Esophagus squamous epithelium (tissue), 4 donors: Measurements from ENCODE around the gene IL34.

Source experiments
- CTCF ChIP-seq, 6 experiments: fragments of 450-650 bp in 4 of 6; fragments of 200-600 bp in 2 of 6; sonication (generic) in 2 of 6; IDR thresholded peaks; one replicate each; pipeline ENCODE4 v1.5.1; 2016 to 2019; ENCODE audit warnings: antibody characterized with exemption in 6 of 6, mild to moderate bottlenecking in 4 of 6, moderate library complexity in 4 of 6
- POLR2A ChIP-seq, 4 donors: fragments of 450-650 bp; IDR thresholded peaks; one replicate each; pipeline ENCODE4 v1.6.1; 2017; ENCODE audit warnings: antibody characterized with exemption in 4 of 4, mild to moderate bottlenecking in 4 of 4, moderate library complexity in 3 of 4

- TF ChIP-seq CTCF (IDR thresholded peaks at IDR 0.05), result no peak
- no peak for TF ChIP-seq POLR2A (IDR thresholded peaks at IDR 0.05)
Measured at GRCh38 chr16:70701036-70701435, 54.7 kb downstream of the IL34 start.
